ENCODE data around the gene DOCK2. TPM values are rescaled to one million over a fixed set of nuclear protein-coding genes. Genes with fewer than 3 reads are reported as not detected.

The DOCK2 gene
- total and polyA plus RNA-seq, 2 donors: 4.1 to 19.1 TPM

DNA sequence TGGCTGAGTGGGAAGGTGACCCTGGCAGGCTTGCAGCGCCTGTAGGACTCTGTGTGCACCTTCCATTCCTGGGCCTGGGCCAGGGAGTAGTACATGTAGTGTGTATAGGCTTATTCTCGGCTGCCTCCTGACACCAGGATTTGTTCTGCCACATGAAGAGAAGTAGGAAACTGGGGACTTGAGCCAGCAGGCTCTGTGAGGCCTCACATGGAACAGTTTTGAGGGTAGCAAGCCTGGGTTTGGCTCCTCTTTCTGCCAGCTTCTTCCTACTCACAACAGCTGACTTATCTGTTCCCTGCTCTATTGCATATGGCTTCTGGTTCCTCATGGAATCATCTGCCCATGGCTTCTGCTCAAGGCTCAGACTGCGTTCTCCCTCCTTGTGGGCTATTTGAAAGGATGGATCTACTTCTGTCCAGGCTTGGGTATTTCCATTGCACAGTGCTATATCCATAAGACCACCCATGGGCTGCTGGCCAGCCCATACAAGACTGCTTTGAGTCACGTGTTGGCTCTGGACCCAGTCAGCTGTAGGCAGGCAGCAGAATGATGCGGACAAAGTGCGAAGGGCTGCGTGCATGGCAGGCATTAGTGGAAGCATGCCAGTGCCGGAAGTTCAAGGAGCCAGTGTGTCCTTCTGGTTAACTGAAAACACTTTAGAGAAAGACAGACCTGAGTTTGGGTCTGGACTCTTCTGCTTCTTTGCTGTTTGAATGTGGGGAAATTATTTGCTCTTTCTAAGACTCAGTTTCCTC is 354.2 kb downstream of the DOCK2 start:
- 81% methylated on average over 8 of the region's 8 CpGs for WGBS

DNA sequence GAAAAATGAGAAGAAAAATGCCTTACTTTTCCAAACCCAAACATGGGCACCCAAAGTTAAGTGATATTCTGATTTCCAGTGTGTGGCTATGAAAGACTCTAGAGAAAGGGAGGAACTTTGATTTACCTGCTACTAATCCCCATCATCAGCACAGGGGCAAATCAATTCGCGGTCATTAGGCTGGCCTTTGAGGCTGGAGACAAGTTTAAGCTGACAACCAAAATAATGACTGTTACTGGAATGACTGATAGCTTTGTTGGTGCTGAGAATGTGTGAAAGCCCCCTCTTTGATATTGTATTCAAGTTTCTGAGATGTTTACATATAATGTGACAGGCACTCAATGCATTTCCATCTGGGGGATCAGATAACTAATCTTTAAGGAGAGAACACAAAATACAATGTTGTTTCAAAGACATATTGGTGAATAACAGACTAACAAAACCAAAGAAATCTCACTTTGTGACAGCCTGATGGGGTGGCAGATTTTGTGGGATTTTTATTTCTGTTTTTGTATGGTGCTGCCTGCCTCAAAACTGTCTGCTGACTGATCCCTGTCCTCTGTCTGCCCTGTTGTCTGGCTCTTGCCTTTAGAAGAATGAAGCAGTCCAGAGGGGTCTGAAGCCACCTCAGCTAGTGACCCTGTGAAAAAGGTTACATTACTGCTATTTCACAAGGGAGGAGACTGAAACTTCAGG is 355.9 kb downstream of the DOCK2 start:
- WGBS: 76% methylated on average over 2 of the region's 2 CpGs
- H3K4me1 ChIP-seq (ENCODE audit: insufficient read depth): no peaks in the 10 kb centered on the region
- no peak overlapping the region for H3K27ac ChIP-seq (ENCODE audit: low read depth)
- no peak for DNase-seq (ENCODE audit: extremely low spot score)
- H3K4me3 ChIP-seq (ENCODE audit: low read depth, low read length): no peak overlapping the region
- no peaks in the 10 kb centered on the region for H3K36me3 ChIP-seq (ENCODE audit: insufficient read depth)

More for the DNA sequence above, 354.2 kb downstream of the DOCK2 start:
- H3K36me3 ChIP-seq (ENCODE audit: insufficient read depth): no peaks in the 10 kb centered on the region
- no peak for DNase-seq (ENCODE audit: extremely low spot score)
- H3K27ac ChIP-seq (ENCODE audit: low read depth): no peak overlapping the region
- no peak overlapping the region for H3K4me3 ChIP-seq (ENCODE audit: low read depth, low read length)
- H3K4me1 ChIP-seq (ENCODE audit: insufficient read depth): no peaks in the 10 kb centered on the region

DNA sequence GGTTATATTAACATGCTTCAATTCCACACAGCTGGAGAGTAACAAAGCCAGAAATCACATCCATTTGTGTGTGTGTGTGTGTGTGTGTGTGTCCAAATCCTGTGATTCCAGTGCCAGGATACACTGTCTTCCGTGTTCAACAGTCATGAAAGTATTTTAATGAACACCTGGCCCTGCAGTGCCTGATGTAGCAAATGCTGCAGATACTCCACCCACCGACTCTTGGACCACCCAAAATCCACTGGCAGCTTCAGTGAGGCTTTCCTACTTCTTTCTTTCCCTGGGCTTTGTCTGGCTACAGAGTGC is 356.4 kb downstream of the DOCK2 start:
- no peaks in the 10 kb centered on the region for H3K4me1 ChIP-seq (ENCODE audit: insufficient read depth)
- H3K27ac ChIP-seq (ENCODE audit: low read depth): no peak overlapping the region
- no peak overlapping the region for H3K4me3 ChIP-seq (ENCODE audit: low read depth, low read length)
- WGBS: 30% methylated on average over 2 of the region's 2 CpGs
- no peak for DNase-seq (ENCODE audit: extremely low spot score)
- H3K36me3 ChIP-seq (ENCODE audit: insufficient read depth): no peaks in the 10 kb centered on the region

DNA sequence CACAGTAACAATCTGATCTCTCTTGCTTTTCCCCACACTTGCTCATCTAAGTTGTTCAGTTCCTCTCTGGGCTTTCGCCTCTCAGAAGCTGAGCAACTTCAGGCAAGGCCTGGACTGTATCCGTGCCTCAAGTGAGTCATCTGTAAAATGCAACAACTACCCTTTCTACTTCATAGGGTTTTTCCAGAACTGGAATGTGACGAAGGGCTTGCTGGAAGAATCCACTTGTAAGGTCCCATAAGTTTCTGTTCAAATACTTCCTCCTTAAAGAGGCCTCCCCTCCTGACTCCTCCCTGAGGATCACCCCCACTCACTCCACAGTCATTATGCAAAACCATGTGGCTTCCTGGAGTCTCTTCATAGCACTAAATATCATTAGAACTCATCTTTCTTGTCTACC is 360.7 kb downstream of the DOCK2 start:
- Histone ChIP-seq H3K4me3 (ENCODE audit: low read depth, low read length) (no peak overlapping the region), H3K36me3 (ENCODE audit: insufficient read depth) (no peaks in the 10 kb centered on the region), H3K27ac (ENCODE audit: low read depth) (no peak overlapping the region), H3K4me1 (ENCODE audit: insufficient read depth) (no peaks in the 10 kb centered on the region)
- no peak for DNase-seq (ENCODE audit: extremely low spot score)
- 91% methylated on average over 3 of the region's 3 CpGs for WGBS

DNA sequence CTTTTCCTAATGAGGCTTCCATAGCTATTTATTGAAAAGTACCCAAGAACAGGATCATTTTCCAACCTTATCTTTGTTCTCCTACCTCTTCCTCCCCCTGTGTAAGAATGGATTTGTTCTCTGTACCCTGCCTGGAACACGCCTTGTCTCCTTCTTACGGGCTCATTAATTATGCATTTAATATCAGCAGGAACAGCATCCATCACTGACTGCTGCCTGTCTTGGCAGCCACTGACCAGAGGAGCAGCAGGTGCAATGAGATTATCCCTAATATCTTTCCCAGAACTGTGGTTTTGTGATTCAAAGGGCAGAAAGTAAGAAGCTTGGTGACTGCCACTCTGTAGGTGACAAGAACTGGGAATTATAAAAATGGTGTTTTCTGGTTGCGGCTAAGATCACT is 362.5 kb downstream of the DOCK2 start:
- Histone ChIP-seq H3K27ac (ENCODE audit: low read depth) (no peak overlapping the region), H3K4me1 (ENCODE audit: insufficient read depth) (no peaks in the 10 kb centered on the region), H3K4me3 (ENCODE audit: low read depth, low read length) (no peak overlapping the region), H3K36me3 (ENCODE audit: insufficient read depth) (no peaks in the 10 kb centered on the region)
- DNase-seq (ENCODE audit: extremely low spot score): no peak
- WGBS: 92% methylated on average over 3 of the region's 3 CpGs

DNA sequence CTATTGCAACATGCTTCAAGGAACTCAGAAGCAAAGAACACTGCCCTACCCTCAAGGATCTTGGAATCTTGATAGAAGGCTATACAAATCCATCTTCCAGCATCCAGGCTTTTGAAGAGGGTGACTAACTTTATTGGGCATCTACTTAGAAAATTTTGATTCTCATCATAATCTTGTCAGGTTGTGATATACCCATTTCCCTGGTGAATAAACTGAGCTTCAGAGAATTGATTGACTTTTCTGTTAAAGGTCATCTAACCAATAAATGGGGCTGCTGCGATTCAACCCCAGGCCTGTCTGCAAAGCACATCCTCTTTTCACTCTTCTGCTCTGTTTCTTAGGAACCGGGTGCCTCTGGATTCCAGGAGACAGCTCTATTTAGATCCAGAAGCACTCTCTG is 363.1 kb downstream of the DOCK2 start:
- 94% methylated on average over 2 of the region's 2 CpGs for WGBS
- H3K27ac ChIP-seq (ENCODE audit: low read depth): no peak overlapping the region
- no peak for DNase-seq (ENCODE audit: extremely low spot score)

DNA sequence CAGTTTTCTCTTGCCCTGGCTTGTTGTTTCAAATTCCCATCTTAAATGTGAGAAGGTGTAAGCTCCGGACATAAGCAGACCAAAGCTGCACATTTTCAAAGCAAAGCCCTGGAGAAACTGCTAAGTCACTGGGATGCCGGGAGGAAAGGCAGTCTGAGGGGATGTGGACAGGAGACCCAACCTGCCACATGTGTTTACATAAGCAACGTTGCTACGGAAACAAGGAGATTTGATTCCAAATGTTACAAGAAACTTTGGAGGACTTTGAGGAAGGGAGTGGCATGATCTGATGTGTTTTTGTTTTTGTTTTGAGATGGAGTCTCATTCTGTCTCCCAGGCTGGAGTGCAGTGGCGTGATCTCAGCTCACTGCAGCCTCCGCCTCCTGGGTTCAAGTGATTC is 368.9 kb downstream of the DOCK2 start:
- WGBS: 65% methylated on average over 6 of the region's 6 CpGs
- no peaks in the 10 kb centered on the region for H3K4me1 ChIP-seq (ENCODE audit: insufficient read depth)
- no peak for DNase-seq (ENCODE audit: extremely low spot score)

More for the DNA sequence above, 363.1 kb downstream of the DOCK2 start:
- Histone ChIP-seq H3K4me3 (ENCODE audit: low read depth, low read length) (no peak overlapping the region), H3K4me1 (ENCODE audit: insufficient read depth) (no peaks in the 10 kb centered on the region), H3K36me3 (ENCODE audit: insufficient read depth) (no peaks in the 10 kb centered on the region)

DNA sequence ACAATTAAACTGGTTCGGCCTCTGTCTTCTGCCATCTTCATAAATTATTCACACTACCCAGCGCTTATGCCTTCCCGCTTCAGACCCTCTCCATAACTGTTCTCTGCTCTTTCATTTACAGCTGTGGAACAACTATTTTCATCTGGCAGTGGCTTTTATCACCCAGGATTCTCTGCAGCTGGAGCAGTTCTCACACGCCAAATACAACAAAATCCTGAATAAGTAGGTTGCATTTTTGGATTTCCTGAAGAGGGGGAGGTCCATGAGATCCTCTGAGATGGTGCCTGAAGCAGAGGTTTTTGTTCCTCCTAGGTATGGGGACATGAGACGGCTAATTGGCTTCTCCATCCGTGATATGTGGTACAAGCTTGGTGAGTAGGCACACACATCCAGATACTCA is 371.3 kb downstream of the DOCK2 start:
- WGBS: 68% methylated on average over 6 of the region's 6 CpGs
- Histone ChIP-seq H3K4me1 (ENCODE audit: insufficient read depth) (no peaks in the 10 kb centered on the region), H3K27ac (ENCODE audit: low read depth) (no peak overlapping the region), H3K36me3 (ENCODE audit: insufficient read depth) (no peaks in the 10 kb centered on the region), H3K4me3 (ENCODE audit: low read depth, low read length) (no peak overlapping the region)
- DNase-seq (ENCODE audit: extremely low spot score): no peak

More for the DNA sequence above, 368.9 kb downstream of the DOCK2 start:
- no peak overlapping the region for H3K4me3 ChIP-seq (ENCODE audit: low read depth, low read length)
- no peak overlapping the region for H3K27ac ChIP-seq (ENCODE audit: low read depth)
- H3K36me3 ChIP-seq (ENCODE audit: insufficient read depth): no peaks in the 10 kb centered on the region

DNA sequence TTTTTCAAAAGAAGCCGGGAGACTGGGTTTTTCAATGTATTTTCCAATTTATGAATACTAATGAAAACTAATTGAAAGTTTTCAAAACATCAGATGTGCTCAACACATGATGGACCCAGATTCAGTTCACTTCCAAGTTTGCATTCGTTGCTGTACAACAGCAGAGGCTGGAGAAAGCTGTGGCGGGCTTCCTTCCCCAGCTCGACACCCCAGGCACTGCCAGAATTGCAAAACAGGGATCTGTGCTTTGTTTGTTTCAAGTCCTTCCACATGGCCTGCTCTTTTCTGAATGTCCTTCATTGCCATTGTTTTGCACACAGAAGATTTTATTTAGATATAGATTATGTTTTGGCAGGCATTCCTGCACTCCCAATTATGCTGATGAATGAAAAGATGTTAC is 373.5 kb downstream of the DOCK2 start:
- no peak for DNase-seq (ENCODE audit: extremely low spot score)
- Histone ChIP-seq H3K36me3 (ENCODE audit: insufficient read depth) (no peaks in the 10 kb centered on the region), H3K4me1 (ENCODE audit: insufficient read depth) (no peaks in the 10 kb centered on the region), H3K4me3 (ENCODE audit: low read depth, low read length) (no peak overlapping the region), H3K27ac (ENCODE audit: low read depth) (no peak overlapping the region)
- WGBS: 57% methylated on average over 4 of the region's 4 CpGs

DNA sequence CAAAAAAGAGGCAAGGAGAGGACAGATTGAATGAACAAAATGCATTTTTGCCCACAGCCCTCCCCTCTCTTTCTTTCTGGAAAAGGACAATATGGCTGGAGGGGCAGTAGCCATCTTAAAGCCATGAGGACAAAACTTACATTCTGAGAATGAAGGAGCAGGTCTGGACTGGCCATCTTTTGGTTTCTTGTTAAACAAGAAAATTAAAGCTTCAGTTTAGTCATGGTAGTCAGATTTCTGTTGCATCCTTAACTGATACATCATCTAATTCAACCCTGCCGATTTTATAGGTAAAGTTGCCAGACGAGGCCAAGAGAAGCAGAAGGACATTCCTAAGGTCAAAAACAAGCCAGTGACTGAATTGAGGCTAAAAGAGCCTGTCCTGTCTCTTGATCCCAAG is 374.7 kb downstream of the DOCK2 start:
- Histone ChIP-seq H3K36me3 (ENCODE audit: insufficient read depth) (no peaks in the 10 kb centered on the region), H3K4me1 (ENCODE audit: insufficient read depth) (no peaks in the 10 kb centered on the region), H3K27ac (ENCODE audit: low read depth) (no peak overlapping the region), H3K4me3 (ENCODE audit: low read depth, low read length) (no peak overlapping the region)
- WGBS: 76% methylated on average over 2 of the region's 2 CpGs
- DNase-seq (ENCODE audit: extremely low spot score): no peak

DNA sequence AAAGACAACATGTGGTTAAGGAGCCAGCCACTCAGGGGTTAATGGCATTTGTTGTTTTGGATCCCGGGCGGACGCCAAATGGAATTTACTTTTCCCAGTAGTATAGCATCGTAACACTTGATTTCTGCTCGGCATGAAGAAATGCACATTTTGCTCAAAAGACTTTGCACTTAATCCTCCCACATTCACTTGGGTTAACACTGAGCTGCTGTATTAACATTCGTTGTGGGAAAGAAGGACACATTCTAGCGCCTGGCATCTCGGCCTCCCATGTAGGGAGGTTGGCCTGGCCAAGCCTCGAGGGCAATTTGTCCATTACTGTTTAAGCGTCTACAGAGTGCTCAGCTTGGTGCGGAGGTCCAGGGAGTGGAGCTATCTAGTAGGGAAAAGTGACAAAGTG is 375.5 kb downstream of the DOCK2 start:
- no peaks in the 10 kb centered on the region for H3K36me3 ChIP-seq (ENCODE audit: insufficient read depth)
- WGBS: 58% methylated on average over 11 of the region's 11 CpGs

DNA sequence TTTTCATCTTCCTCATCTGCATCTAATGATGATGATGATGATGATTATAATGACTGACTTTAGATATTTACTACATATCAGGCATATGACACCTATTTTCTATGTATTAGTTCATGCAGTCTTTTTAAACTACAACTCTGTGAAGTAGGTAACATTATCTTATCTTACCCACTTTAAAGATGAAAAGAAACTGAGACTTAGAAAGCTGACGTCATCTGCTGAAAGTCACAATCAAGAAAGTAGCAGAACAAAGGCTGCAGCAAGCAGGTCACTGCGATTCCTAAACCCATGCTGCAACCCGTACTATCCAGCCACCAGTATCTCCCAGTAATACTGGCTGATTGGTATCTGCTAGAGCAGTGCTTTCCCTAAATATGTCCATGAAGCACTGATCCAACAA is 383.3 kb downstream of the DOCK2 start:
- H3K4me3 ChIP-seq (ENCODE audit: low read depth, low read length): no peak overlapping the region
- no peaks in the 10 kb centered on the region for H3K36me3 ChIP-seq (ENCODE audit: insufficient read depth)
- 73% methylated on average over 3 of the region's 3 CpGs for WGBS
- H3K27ac ChIP-seq (ENCODE audit: low read depth): no peak overlapping the region
- H3K4me1 ChIP-seq (ENCODE audit: insufficient read depth): no peaks in the 10 kb centered on the region
- no peak for DNase-seq (ENCODE audit: extremely low spot score)

More for the DNA sequence above, 375.5 kb downstream of the DOCK2 start:
- DNase-seq (ENCODE audit: extremely low spot score): no peak
- Histone ChIP-seq H3K27ac (ENCODE audit: low read depth) (no peak overlapping the region), H3K4me3 (ENCODE audit: low read depth, low read length) (no peak overlapping the region), H3K4me1 (ENCODE audit: insufficient read depth) (no peaks in the 10 kb centered on the region)

DNA sequence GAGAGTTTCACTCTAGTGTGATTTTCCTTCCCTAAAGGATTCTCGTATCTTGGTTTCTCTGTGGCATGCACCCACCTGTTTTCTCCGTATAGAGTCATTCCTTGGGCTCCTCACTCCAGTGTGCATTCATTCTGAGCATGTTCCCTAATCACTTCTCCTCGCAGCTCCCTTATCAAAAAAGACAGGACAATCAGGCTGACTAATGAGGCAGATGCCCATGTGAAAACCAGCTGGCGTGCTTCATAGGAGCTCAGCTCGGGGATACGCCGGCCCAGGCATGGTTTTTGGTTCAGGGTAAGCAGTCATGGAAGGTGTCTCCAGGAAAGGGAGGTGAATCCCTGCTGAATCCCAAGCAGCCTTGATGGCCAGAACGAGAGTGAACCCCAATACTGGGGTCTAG is 384.4 kb downstream of the DOCK2 start:
- no peaks in the 10 kb centered on the region for H3K4me1 ChIP-seq (ENCODE audit: insufficient read depth)
- no peak overlapping the region for H3K27ac ChIP-seq (ENCODE audit: low read depth)
- H3K4me3 ChIP-seq (ENCODE audit: low read depth, low read length): no peak overlapping the region
- no peak for DNase-seq (ENCODE audit: extremely low spot score)
- 65% methylated on average over 8 of the region's 8 CpGs for WGBS
- H3K36me3 ChIP-seq (ENCODE audit: insufficient read depth): no peaks in the 10 kb centered on the region

DNA sequence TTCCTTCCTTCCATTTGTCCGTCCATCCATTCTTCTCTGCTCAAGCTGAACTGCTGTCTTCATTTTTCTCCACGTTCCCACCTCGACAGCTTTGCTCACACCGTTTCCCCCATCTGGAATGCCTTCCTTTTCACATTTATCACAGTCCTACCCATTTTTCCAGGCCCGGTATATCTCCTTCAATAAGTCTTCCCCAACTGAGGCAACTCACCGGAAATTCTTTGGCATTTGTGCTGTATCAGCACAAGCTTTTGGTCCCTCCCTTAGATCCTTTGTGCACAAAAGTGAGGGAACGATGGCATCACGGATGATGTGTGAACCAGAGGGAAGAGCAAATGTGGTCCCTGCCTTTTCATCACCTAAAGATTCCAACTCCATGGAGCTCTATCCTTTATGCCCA is 388.8 kb downstream of the DOCK2 start:
- DNase-seq (ENCODE audit: extremely low spot score): no peak
- H3K27ac ChIP-seq (ENCODE audit: low read depth): no peak overlapping the region

More for the DNA sequence above, 388.8 kb downstream of the DOCK2 start:
- H3K36me3 ChIP-seq (ENCODE audit: insufficient read depth): no peaks in the 10 kb centered on the region
- H3K4me3 ChIP-seq (ENCODE audit: low read depth, low read length): no peak overlapping the region
- no peaks in the 10 kb centered on the region for H3K4me1 ChIP-seq (ENCODE audit: insufficient read depth)
- WGBS: 86% methylated on average over 8 of the region's 8 CpGs

Measured in urinary bladder (tissue), 4 donors.